Fibroblast of the aortic adventitia (primary cell): ENCODE data around the gene EFTUD2. TPM values are rescaled to one million over a fixed set of nuclear protein-coding genes. Genes with fewer than 3 reads are reported as not detected.
"Not testable (repeated sequence)": the region's sequence is repeated elsewhere in the genome, so short reads cannot be mapped to it uniquely, and the experiment has no call there.

ENCODE experiments used
- DNase-seq: peaks from one replicate; pipeline ENCODE4 v3.0.0-alpha.2; 2010; ENCODE audit warnings: low read depth
- H3K4me3 ChIP-seq: 2 replicates; pipeline ENCODE4 v1.5.1; 2011; ENCODE audit warnings: low read depth, mild to moderate bottlenecking, control low read depth, low read length, moderate library complexity
- CTCF ChIP-seq: IDR thresholded peaks from 2 replicates; pipeline ENCODE4 v1.5.1; 2011; ENCODE audit warnings: mild to moderate bottlenecking, low read length, control low read depth, inconsistent platforms; ENCODE audit not compliant: insufficient read depth
- total RNA-seq: library from RNA; depleted of rRNA; stranded (reverse); fragments of >200 nt; gene quantifications from 2 replicates; pipeline ENCODE4 v1.2.3, GENCODE V29; 2012; ENCODE audit warnings: low replicate concordance

The EFTUD2 gene
- total RNA-seq, 1 donor, result 79.9 TPM

DNA sequence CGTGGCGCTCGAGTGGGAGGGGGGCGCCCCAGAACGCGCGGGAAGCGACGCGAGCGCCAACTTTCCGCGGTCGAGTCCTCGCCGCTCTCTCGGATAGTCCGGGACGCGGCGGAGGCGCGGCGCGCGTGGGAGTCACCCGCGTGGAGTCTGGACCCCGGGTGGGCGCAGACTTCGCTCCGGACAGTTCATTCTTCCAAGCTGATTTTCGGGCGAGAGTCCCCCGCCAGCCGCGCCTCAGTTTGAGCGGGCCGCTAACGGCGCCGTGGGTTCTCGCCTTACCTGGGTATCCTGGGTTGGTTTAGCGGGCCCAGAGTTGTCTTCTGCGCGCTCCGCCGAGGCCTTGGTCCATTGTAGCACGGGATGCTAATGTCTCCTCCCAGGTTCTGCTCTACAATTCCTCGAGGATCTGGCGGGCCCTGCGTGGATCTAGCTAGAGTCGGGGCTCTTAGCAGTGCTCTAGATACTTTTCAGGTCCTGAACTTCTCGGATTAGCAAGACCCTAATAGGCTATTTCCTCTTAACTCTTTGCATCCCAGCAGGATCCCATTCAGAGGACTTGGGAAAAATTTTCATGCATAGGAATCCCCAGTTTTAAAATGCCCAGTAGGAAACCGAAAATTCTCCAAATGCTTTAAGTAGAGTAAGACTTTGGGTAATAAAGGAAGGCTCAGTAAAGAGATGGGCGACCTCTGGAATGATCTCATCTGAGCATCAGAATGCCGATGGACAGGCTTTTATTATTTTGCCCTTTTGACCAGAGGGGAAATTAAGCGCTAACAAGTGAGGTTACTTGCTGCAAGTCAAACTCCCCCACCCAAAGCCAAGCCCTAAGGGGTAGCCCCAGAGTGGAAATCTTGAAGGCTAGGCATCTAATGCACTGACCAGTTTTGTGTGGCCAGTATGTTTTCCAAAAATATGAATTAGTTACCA, 68.6 kb downstream of the EFTUD2 start:
- TF ChIP-seq CTCF, result no peak
- peak; percentile 45 for DNase-seq
- H3K4me3 ChIP-seq, result peak overlapping the region; percentile 78

DNA sequence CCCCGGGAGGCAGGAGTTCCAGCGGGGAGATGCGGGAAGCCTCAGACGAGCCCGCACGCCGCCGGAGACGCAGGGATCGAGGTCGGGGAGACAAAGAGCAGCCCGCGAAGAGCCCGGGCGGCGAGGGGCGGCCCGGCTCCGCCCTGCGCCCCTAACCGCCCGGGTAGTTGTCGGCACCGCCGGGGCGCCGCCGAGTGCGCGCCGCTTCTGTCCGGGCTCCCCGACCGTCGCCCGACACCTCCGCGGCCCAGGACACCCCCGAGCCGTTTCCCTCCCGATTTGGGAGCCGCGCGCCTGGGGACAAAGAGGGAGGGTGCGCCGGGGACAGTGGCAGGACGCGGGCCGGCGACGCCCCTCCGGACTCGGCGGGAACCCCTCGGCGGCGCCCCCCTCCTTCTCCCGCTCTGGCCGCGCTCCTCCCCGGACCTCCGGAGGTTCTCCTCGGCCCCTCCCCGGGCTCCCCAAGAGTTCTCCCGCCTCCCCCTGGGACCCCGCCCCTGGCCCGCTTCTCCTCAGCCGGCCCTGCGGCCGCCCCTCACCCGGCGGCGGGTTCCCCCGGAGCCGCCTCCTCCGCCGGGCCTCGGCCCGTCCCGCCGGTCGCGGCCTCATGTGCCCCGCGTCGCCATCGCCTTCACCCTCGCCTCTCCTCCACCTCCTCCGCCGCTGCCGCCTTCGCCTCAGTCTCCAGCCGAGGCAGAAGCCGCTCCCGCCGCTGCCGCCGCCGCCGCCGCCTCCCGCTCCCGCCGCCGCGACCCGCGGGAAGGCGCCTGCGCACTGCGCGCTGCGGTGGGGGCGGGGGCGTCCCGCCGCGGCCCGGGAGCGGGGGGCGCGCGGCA, 69.5 kb downstream of the EFTUD2 start, which contains the start of gene GJC1:
Gene GJC1 (minus strand): TSS at position 765 of the 836 bp plus-strand sequence. CDS start 24,470 bp downstream, outside the sequence.
- H3K4me3 ChIP-seq, result peak within 1 kb of the TSS; percentile 78
- TF ChIP-seq CTCF, result no peak
- DNase-seq, result no peak

DNA sequence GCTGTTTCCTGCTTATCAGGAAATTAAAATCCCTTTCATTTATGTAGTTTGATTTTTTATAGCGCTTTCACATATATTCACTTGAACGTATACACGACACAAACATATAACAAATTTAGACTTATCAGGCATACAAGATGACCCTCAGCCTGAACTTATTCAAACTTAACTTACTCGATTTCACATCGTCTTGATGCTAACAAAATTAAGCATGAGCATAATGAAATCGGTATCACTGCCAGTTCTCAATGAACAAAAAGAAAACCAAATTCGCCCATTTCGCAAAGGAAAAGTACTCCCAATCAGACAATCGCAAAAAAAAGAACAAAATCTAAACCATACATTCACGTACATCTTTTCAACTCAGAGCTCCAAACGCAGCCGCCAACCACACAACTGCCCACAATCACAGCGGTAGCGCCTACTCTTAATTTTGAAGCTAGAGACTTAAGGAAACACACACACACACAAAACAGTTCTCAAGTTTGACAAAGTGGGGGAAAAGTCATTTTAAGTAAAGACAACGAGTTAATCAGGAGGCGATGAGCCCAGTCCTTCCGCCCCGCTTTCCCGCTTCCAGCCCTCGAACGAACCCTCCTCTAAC, 70.2 kb downstream of the EFTUD2 start:
- peak overlapping the region; percentile 78 for H3K4me3 ChIP-seq
- TF ChIP-seq CTCF, result no peak
- peak; percentile 43 for DNase-seq

GRCh38 chr17:44827863-44828262, 71.4 kb downstream of the EFTUD2 start:
- DNase-seq, result no peak
- no peak overlapping the region for H3K4me3 ChIP-seq
- no peak for TF ChIP-seq CTCF

GRCh38 chr17:44826123-44826790, 73.0 kb downstream of the EFTUD2 start:
- no peak for TF ChIP-seq CTCF
- DNase-seq, result no peak
- no peak overlapping the region for H3K4me3 ChIP-seq

DNA sequence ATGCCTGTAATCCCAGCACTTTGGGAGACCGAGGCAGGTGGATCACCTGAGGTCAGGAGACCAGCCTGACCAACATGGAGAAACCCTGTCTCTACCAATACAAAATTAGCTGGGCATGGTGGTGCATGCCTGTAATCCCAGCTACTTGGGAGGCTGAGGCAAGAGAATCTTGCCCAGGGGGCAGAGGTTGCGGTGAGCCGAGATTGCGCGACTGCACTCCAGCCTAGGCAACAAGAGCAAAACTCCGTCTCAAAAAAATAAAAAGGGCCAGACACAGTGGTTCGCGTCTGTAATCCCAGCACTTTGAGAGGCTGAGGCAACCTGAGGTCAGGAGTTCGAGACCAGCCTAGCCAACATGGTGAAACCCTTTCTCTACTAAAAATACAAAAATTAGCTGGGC, 74.0 kb downstream of the EFTUD2 start:
- not testable (repeated sequence) for H3K4me3 ChIP-seq, DNase-seq
